Endothelial cell of umbilical vein (primary cell): ENCODE data around the gene NFXL1. TPM values are rescaled to one million over a fixed set of nuclear protein-coding genes. Genes with fewer than 3 reads are reported as not detected.

Experiments
- BruUV-seq: library from RNA; stranded (reverse); fragments of 400-500 nt; replicated peaks from 2 replicates; lab custom pipeline; 2021; lab: Mats Ljungman, UMichigan
- CTCF ChIA-PET: fragments of 300-600, 350-600 bp; sonication (Branson Sonifier 250); formaldehyde crosslinking; loops from one replicate; lab custom pipeline; 2021; ENCODE audit warnings: antibody characterized with exemption, inconsistent platforms; lab: Charles Lee
- POLR2A ChIA-PET: fragments of 300-600, 350-600 bp; sonication (Branson Sonifier 250); formaldehyde crosslinking; loops from one replicate; lab custom pipeline; 2021; ENCODE audit warnings: antibody characterized with exemption, inconsistent platforms; lab: Charles Lee
- DNase-seq: peaks from one replicate; pipeline ENCODE4 v3.0.0-alpha.2; 2011; ENCODE audit warnings: low read depth, low spot score
- FAIRE-seq: peaks from 2 replicates; lab custom pipeline; 2011; peaks lifted over from hg19 to GRCh38; lab: Jason Lieb, UNC
- H2AFZ ChIP-seq: 2 replicates; pipeline ENCODE4 v1.6.0; 2012; ENCODE audit warnings: low read depth, low read length, control low read depth, inconsistent platforms
- H3K27ac ChIP-seq: 2 replicates; pipeline ENCODE4 v1.5.1; 2011; ENCODE audit warnings: low read depth, mild to moderate bottlenecking, control low read depth, low read length, moderate library complexity; ENCODE audit not compliant: insufficient read depth
- H3K27me3 ChIP-seq, 2 experiments: 2 replicates each; pipeline versions ENCODE4 v1.6.0 to v1.6.1; 2011; ENCODE audit warnings: low read length in 2 of 2, mixed read lengths in 1 of 2; ENCODE audit not compliant: control insufficient read depth in 2 of 2, insufficient read depth in 2 of 2
- H3K36me3 ChIP-seq, 2 experiments: 2 replicates in 1 of 2; 3 replicates in 1 of 2; pipeline ENCODE4 v1.5.1; 2011; ENCODE audit warnings: low read length in 2 of 2, mild to moderate bottlenecking in 1 of 2, moderate library complexity in 1 of 2; ENCODE audit not compliant: control insufficient read depth in 2 of 2, insufficient read depth in 2 of 2; ENCODE audit errors: extremely low read depth in 1 of 2
- H3K4me1 ChIP-seq: 3 replicates; pipeline ENCODE4 v1.5.1; 2011; ENCODE audit warnings: mild to moderate bottlenecking, low read length; ENCODE audit not compliant: control insufficient read depth, insufficient read depth; ENCODE audit errors: extremely low read depth
- H3K4me2 ChIP-seq: 2 replicates; pipeline ENCODE4 v1.6.1; 2011; ENCODE audit warnings: low read length, control low read depth, mixed read lengths; ENCODE audit not compliant: insufficient read depth
- H3K4me3 ChIP-seq, 3 experiments: fragments of 200-600 bp in 1 of 3; sonication (generic), shearing (Covaris generic) in 1 of 3; replicated peaks in 1 of 3; 2 replicates each; pipeline ENCODE4 v1.5.1; 2011 to 2016; ENCODE audit warnings: control low read depth in 3 of 3, low read length in 3 of 3, mild to moderate bottlenecking in 2 of 3, inconsistent platforms in 1 of 3, low read depth in 1 of 3, moderate library complexity in 1 of 3; ENCODE audit not compliant: insufficient read depth in 1 of 3
- H3K79me2 ChIP-seq: 2 replicates; pipeline ENCODE4 v1.6.0; 2012; ENCODE audit warnings: low read length, inconsistent platforms; ENCODE audit not compliant: control insufficient read depth, insufficient read depth
- H3K9ac ChIP-seq: replicated peaks from 2 replicates; pipeline ENCODE3; 2011; ENCODE audit warnings: low read length, control low read depth; ENCODE audit not compliant: insufficient read depth; ENCODE audit errors: extremely low read depth
- H3K9me1 ChIP-seq: replicated peaks from 3 replicates; pipeline ENCODE4 v1.6.0; 2011; ENCODE audit warnings: mild to moderate bottlenecking, low read length; ENCODE audit not compliant: control insufficient read depth, insufficient read depth; ENCODE audit errors: extremely low read depth
- H3K9me3 ChIP-seq: replicated peaks from 2 replicates; pipeline ENCODE4 v1.5.1; 2012; ENCODE audit warnings: low read length, inconsistent platforms; ENCODE audit not compliant: control insufficient read depth, insufficient read depth
- H4K20me1 ChIP-seq: replicated peaks from 2 replicates; pipeline ENCODE3; 2011; ENCODE audit warnings: mild to moderate bottlenecking, low read length; ENCODE audit not compliant: control insufficient read depth, insufficient read depth; ENCODE audit errors: extremely low read depth
- CTCF ChIP-seq, 2 donors: IDR thresholded peaks; 1 replicate in 1 of 2; 2 replicates in 1 of 2; pipeline ENCODE4 v1.5.1; 2011; ENCODE audit warnings: low read length in 2 of 2, mild to moderate bottlenecking in 2 of 2, moderate library complexity in 2 of 2, control low read depth in 1 of 2, inconsistent platforms in 1 of 2, low read depth in 1 of 2; ENCODE audit not compliant: insufficient read depth in 1 of 2; ENCODE audit errors: extremely low read depth in 1 of 2
- EZH2 ChIP-seq: IDR thresholded peaks from 2 replicates; pipeline ENCODE4 v1.6.1; 2012; ENCODE audit warnings: borderline replicate concordance, low read depth, mild to moderate bottlenecking, moderate library complexity, low read length, inconsistent platforms; ENCODE audit not compliant: severe bottlenecking
- FOS ChIP-seq: IDR thresholded peaks from 2 replicates; pipeline ENCODE4 v1.6.1; 2011; ENCODE audit warnings: mild to moderate bottlenecking, low read length, moderate library complexity, borderline replicate concordance; ENCODE audit not compliant: insufficient read depth
- GATA2 ChIP-seq: IDR thresholded peaks from 2 replicates; pipeline ENCODE4 v1.7.0; 2011; ENCODE audit warnings: low read depth, mild to moderate bottlenecking, moderate library complexity, mixed read lengths, low read length; ENCODE audit not compliant: insufficient read length, insufficient read depth
- JUN ChIP-seq: IDR thresholded peaks from 2 replicates; pipeline ENCODE4 v1.6.1; 2011; ENCODE audit warnings: borderline replicate concordance, low read depth; ENCODE audit not compliant: insufficient read length, insufficient read depth
- MAX ChIP-seq: IDR thresholded peaks from 2 replicates; pipeline ENCODE4 v1.6.1; 2011; ENCODE audit not compliant: insufficient read depth, insufficient read length
- MYC ChIP-seq: IDR thresholded peaks from one replicate; pipeline ENCODE4 v1.6.1; 2011; ENCODE audit warnings: mild to moderate bottlenecking, low read depth, low read length
- POLR2A ChIP-seq: IDR thresholded peaks from 2 replicates; pipeline ENCODE4 v1.6.1; 2012; ENCODE audit warnings: low read depth, mild to moderate bottlenecking, control low read depth, low read length
- POLR2AphosphoS5 ChIP-seq: IDR thresholded peaks from 2 replicates; pipeline ENCODE4 v1.6.1; 2012; ENCODE audit warnings: low read depth, mild to moderate bottlenecking, control low read depth, low read length, moderate library complexity; ENCODE audit not compliant: insufficient read depth
- dilution Hi-C: fragments of 300-500 bp; cut with MboI; formaldehyde crosslinking; loops from one replicate; pipeline ENCODE4 v1.15.0; 2019; ENCODE audit warnings: low sequenced_read_pairs; ENCODE audit not compliant: extremely low pct_ligation_motif_present
- intact Hi-C: fragments of 100-400 bp; cut with micrococcal nuclease; formaldehyde crosslinking; loops from one replicate; pipeline ENCODE4 v1.10.0; 2022
- polyA plus RNA-seq, 4 experiments: library from polyadenylated mRNA; depleted of rRNA in 3 of 4; stranded (reverse) in 3 of 4; unstranded in 1 of 4; fragments of >200 nt; gene quantifications; 2 replicates each; pipeline versions ENCODE4 v1.2.1 to v1.2.3, GENCODE V29; 2011 to 2012; ENCODE audit warnings: missing spikeins in 1 of 4
- total RNA-seq: library from RNA; stranded (reverse); gene quantifications from 2 replicates; pipeline ENCODE4 v1.2.3, GENCODE V29; 2021

The NFXL1 gene
- total and polyA plus RNA-seq, 2 donors (not counting 3 experiments of a cell fraction or from before 2014, with no cell fraction given): 5.1 to 14.6 TPM

- FAIRE-seq: no peak
- DNase-seq: peak; percentile 61
Observed at GRCh38 chr4:47852136-47852535, 62.2 kb downstream of the NFXL1 start.

DNA sequence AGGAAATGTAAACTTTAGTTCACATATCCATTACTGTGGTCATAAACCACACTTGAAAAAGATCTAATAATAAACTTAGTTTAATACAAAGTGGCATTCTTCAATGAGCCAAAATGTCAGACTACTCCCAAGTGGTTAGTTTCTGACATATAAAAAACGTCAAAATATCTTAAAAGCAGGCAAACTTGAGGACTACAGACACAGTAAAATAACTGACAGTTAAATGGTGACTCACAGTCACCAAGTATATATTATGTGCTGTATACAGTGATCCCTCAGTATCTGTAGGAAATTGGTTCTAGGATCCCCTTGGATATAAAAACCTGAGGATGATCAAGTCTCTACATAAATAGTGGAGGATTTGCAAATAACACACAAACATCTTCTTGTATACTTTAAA lies 64.9 kb downstream of the NFXL1 start:
- BruUV-seq: no TSS peak
- no peak overlapping the region for H3K27ac ChIP-seq
- TF ChIP-seq MYC (no peak), GATA2 (no peak), JUN (no peak), FOS (no peak), CTCF (IDR thresholded peaks at IDR 0.05; ENCODE audit: extremely low read depth in 1 of 2, insufficient read depth in 1 of 2, low read depth in 1 of 2, low read length in 2 of 2) (no peak), MAX (no peak), EZH2 (no peak), POLR2AphosphoS5 (no peak), POLR2A (no peak)
- H3K27me3 ChIP-seq: no peaks in the 10 kb centered on the region
- no peaks in the 10 kb centered on the region for H3K36me3 ChIP-seq
- CTCF ChIA-PET: no interaction called here
- H3K79me2 ChIP-seq: no peaks in the 10 kb centered on the region
- dilution Hi-C loops: no loop called here
- POLR2A ChIA-PET: no interaction called here
- H2AFZ ChIP-seq: no peak overlapping the region
- H3K9me3 ChIP-seq: no peaks in the 10 kb centered on the region
- H3K9me1 ChIP-seq: no peaks in the 10 kb centered on the region
- intact Hi-C loops: no loop called here
- H4K20me1 ChIP-seq: no peaks in the 10 kb centered on the region
- H3K4me3 ChIP-seq: no peak overlapping the region
- DNase-seq: no peak
- H3K4me1 ChIP-seq: peaks cover 4% of the 10 kb centered on the region
- H3K4me2 ChIP-seq: no peak overlapping the region
- FAIRE-seq: no peak
- H3K9ac ChIP-seq: no peak overlapping the region

More at GRCh38 chr4:47852136-47852535, 62.2 kb downstream of the NFXL1 start:
- Histone ChIP-seq H3K4me3 (no peak overlapping the region), H3K4me2 (no peak overlapping the region), H3K4me1 (peaks cover 4% of the 10 kb centered on the region), H3K27me3 (no peaks in the 10 kb centered on the region), H3K9me3 (no peaks in the 10 kb centered on the region), H4K20me1 (no peaks in the 10 kb centered on the region), H3K79me2 (no peaks in the 10 kb centered on the region), H2AFZ (no peak overlapping the region), H3K9me1 (no peaks in the 10 kb centered on the region), H3K9ac (no peak overlapping the region), H3K36me3 (no peaks in the 10 kb centered on the region), H3K27ac (no peak overlapping the region)
- POLR2A ChIA-PET: no interaction called here
- dilution Hi-C loops: no loop called here
- intact Hi-C loops: no loop called here
- TF ChIP-seq POLR2A (no peak), CTCF (IDR thresholded peaks at IDR 0.05; ENCODE audit: extremely low read depth in 1 of 2, insufficient read depth in 1 of 2, low read depth in 1 of 2, low read length in 2 of 2) (no peak)
- CTCF ChIA-PET: interaction anchor here (1.5 to 3.2 kb wide), 3 partner anchors 13 to 62 kb away, joined by 4 to 20 read pairs (median 5); partner anchors contain the start of genes CORIN and NFXL1
- no TSS peak for BruUV-seq
